Stimulated activated memory B cell treated with anti-CD40 and anti-IgM and Interleukin-4, amounts not matched to agents 10 μg/mL and 1 μg/mL and 100 μg/mL, for 72 hours (primary cell): ENCODE measurements around the gene PSAT1.
"Not testable (repeated sequence)": the region's sequence is repeated elsewhere in the genome, so short reads cannot be mapped to it uniquely, and the experiment has no call there.

Source experiments
- ATAC-seq: fragments of 150-1000 bp; cut with Tn5 transposase; 2 replicates; pipeline ENCODE4 v1.10.0; 2021
- H3K27ac Mint-ChIP-seq: one replicate; pipeline ENCODE4 v1.8.0; 2022; ENCODE audit warnings: mild to moderate bottlenecking, mixed read lengths
- H3K27me3 Mint-ChIP-seq: one replicate; pipeline ENCODE4 v1.8.0; 2022; ENCODE audit warnings: mixed read lengths
- H3K36me3 Mint-ChIP-seq: one replicate; pipeline ENCODE4 v1.8.0; 2022; ENCODE audit warnings: mixed read lengths
- H3K4me1 Mint-ChIP-seq: one replicate; pipeline ENCODE4 v1.8.0; 2022; ENCODE audit warnings: mixed read lengths
- H3K4me3 Mint-ChIP-seq: one replicate; pipeline ENCODE4 v1.8.0; 2022; ENCODE audit warnings: mild to moderate bottlenecking, moderate library complexity, mixed read lengths
- H3K9me3 Mint-ChIP-seq: one replicate; pipeline ENCODE4 v1.8.0; 2022; ENCODE audit warnings: mixed read lengths

Gene PSAT1

DNA sequence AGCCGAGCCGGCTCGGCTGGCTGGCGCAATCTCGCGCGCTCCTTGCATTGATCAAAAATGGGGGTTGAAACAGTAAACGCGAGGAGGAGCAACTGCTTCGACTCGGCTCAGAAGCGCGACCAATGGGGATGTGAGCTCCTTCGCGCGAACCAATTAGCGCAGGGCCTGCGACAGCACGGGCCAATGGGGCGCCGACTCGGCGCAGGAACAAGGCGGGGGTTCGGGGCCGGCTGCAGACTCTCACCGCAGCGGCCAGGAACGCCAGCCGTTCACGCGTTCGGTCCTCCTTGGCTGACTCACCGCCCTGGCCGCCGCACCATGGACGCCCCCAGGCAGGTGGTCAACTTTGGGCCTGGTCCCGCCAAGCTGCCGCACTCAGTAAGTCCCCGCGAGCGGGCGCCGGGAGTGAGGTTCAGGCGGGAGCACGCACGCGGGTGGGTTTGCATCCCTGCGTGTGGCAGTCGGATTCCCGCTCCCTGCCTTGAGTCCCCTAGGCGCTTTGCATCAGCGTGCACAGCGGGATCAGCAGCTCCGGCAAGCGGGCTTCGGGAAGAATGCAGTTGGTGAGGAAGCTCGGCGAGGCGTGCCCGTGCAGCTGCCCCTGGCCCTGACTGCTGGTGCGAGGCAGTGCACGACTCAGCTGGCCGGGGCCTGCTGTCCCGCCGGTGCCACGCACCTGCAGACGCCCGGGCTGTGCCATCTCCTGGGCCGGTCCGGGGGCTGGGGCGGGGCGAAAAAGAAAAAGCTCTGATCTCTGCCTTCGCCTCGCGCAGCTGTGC, at the start of gene PSAT1:
Gene PSAT1, plus strand, starts transcription at position 233 of the 779 bp plus-strand sequence. Its CDS starts 86 bp downstream, at position 319.
- ATAC-seq: peak; percentile 99
- peaks cover 8% of the 10 kb centered on the region for H3K27me3 Mint-ChIP-seq
- H3K27ac Mint-ChIP-seq: peak within 1 kb of the TSS; percentile 66
- H3K4me1 Mint-ChIP-seq: peaks cover 21% of the 10 kb centered on the region
- H3K36me3 Mint-ChIP-seq: peaks cover 6% of the 10 kb centered on the region
- peak within 1 kb of the TSS; percentile 87 for H3K4me3 Mint-ChIP-seq
- H3K9me3 Mint-ChIP-seq: no peaks in the 10 kb centered on the region

DNA sequence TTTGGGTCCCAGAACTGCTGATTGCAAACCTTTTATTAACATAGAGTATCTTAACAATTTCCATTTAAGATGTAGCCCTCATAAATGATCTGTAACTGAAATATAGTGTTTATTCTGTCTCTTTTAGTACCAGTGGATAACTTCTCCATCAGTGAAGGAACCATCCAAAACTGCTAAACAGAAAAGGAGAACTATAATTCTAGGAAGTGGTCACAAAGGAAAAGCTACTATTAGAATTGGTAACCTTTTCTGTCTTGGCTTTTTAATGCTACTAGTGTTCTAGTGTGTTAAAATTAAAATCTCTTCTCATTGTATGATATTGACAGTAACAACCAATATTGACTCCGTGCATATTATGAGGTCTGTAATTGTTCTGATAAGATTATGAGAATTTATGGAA, 48.3 kb upstream of the PSAT1 start:
- ATAC-seq: no peak
- no peaks in the 10 kb centered on the region for H3K4me1 Mint-ChIP-seq
- no peak overlapping the region for H3K27ac Mint-ChIP-seq
- no peaks in the 10 kb centered on the region for H3K27me3 Mint-ChIP-seq
- peaks cover 53% of the 10 kb centered on the region for H3K36me3 Mint-ChIP-seq
- H3K9me3 Mint-ChIP-seq: no peaks in the 10 kb centered on the region
- no peak overlapping the region for H3K4me3 Mint-ChIP-seq

GRCh38 chr9:78249542-78249941, 47.4 kb upstream of the PSAT1 start:
- Mint-ChIP-seq H3K4me3 (no peak overlapping the region), H3K36me3 (peaks cover 55% of the 10 kb centered on the region), H3K27ac (no peak overlapping the region), H3K4me1 (no peaks in the 10 kb centered on the region), H3K27me3 (no peaks in the 10 kb centered on the region), H3K9me3 (no peaks in the 10 kb centered on the region)
- ATAC-seq: no peak

GRCh38 chr9:78252616-78253015, 44.3 kb upstream of the PSAT1 start:
- peaks cover 51% of the 10 kb centered on the region for H3K36me3 Mint-ChIP-seq
- ATAC-seq: no peak
- no peak overlapping the region for H3K27ac Mint-ChIP-seq

DNA sequence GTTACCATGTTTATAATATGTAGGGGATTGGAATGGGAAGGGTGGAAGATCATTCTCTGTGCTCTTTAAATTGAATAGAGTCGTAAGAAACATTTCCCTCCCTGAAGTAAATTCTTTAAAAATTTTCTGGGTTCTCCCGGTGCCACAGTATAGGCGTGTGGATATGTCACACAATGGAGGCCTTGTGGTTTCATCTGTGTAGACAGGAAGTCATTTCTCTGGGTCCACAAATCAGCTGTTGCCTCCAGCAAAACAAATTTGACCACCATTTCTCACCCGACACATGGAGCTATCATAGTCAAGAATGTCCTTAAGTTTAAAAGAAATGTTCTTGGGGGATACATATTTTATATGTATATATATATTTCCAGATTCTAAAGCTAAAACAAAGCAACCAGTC, 43.6 kb upstream of the PSAT1 start:
- Mint-ChIP-seq H3K4me1 (no peaks in the 10 kb centered on the region), H3K27ac (no peak overlapping the region), H3K4me3 (no peak overlapping the region), H3K27me3 (no peaks in the 10 kb centered on the region), H3K9me3 (no peaks in the 10 kb centered on the region), H3K36me3 (peaks cover 45% of the 10 kb centered on the region)
- no peak for ATAC-seq

More at GRCh38 chr9:78252616-78253015, 44.3 kb upstream of the PSAT1 start:
- Mint-ChIP-seq H3K27me3 (no peaks in the 10 kb centered on the region), H3K4me3 (no peak overlapping the region), H3K9me3 (no peaks in the 10 kb centered on the region), H3K4me1 (no peaks in the 10 kb centered on the region)

- Mint-ChIP-seq H3K36me3 (peaks cover 39% of the 10 kb centered on the region), H3K4me1 (no peaks in the 10 kb centered on the region), H3K27me3 (no peaks in the 10 kb centered on the region), H3K9me3 (no peaks in the 10 kb centered on the region), H3K27ac (no peak overlapping the region), H3K4me3 (no peak overlapping the region)
- ATAC-seq: no peak
Observed at GRCh38 chr9:78261403-78262001, 35.4 kb upstream of the PSAT1 start.

DNA sequence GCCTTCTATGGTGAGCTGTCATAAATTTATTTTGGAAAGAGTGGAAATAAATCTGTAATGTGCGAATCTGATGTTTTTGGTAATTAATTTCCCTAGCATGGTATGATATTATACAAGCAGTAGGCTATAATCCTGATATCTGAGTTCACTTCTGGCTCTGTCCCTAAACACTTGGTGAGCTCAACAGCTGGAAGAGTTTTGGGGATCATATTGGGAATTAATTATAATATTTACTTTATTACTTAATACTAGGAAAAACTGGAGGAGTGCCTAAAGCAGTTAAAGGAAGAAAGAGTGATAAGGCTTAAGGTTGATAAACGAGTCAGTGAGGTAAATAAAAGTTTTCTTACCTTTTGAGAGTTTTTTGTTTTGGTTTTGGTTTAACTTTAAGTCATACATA, 34.3 kb upstream of the PSAT1 start:
- ATAC-seq: no peak
- H3K9me3 Mint-ChIP-seq: no peaks in the 10 kb centered on the region
- H3K36me3 Mint-ChIP-seq: peaks cover 38% of the 10 kb centered on the region
- no peaks in the 10 kb centered on the region for H3K27me3 Mint-ChIP-seq
- H3K27ac Mint-ChIP-seq: no peak overlapping the region
- H3K4me1 Mint-ChIP-seq: no peaks in the 10 kb centered on the region
- H3K4me3 Mint-ChIP-seq: no peak overlapping the region

DNA sequence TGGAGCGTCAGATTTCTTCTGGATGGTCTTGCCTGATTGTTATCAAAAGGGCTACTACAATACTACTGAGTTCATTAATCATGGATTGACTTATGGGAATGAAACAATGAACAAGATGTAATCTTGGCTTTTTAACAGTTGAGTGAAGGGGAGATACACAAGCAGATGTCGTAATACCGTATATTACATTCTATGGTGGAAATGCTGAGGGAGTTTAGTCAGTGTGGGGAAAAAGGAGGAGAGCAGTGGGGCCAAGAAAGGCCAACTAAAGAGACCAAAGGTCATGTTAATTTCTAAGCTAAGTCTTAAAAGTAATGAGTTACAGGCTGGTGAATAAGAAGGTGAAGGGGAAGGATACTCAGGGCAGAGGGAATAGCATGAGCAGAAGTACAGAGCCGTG, 29.0 kb upstream of the PSAT1 start:
- Mint-ChIP-seq H3K36me3 (peaks cover 65% of the 10 kb centered on the region), H3K27ac (no peak overlapping the region), H3K4me1 (no peaks in the 10 kb centered on the region), H3K4me3 (no peak overlapping the region), H3K27me3 (no peaks in the 10 kb centered on the region), H3K9me3 (no peaks in the 10 kb centered on the region)
- ATAC-seq: no peak

- Mint-ChIP-seq H3K9me3 (no peaks in the 10 kb centered on the region), H3K27ac (no peak overlapping the region), H3K4me3 (no peak overlapping the region), H3K4me1 (no peaks in the 10 kb centered on the region), H3K36me3 (peaks cover 63% of the 10 kb centered on the region), H3K27me3 (no peaks in the 10 kb centered on the region)
- no peak for ATAC-seq
Observed at GRCh38 chr9:78269784-78270183, 27.1 kb upstream of the PSAT1 start.

DNA sequence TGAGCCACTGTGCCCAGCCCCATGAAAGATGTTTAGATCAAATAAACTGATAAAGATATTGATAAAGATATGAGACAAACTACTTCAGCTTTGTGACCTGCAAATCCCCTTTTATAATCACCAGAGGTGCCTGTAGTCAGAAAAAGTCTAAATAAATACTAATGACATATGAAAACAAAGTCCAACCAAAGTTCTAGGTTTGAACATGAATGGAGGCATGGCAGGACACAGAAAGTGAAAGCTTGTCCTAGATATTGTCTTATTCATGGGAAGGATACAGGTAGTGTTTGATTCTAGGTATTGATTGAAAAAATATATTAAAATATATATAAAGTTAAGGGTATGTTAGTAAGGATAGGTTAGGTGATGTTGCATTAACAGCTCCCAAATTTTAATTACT, 24.6 kb upstream of the PSAT1 start:
- Mint-ChIP-seq H3K27ac (no peak overlapping the region), H3K9me3 (no peaks in the 10 kb centered on the region), H3K27me3 (no peaks in the 10 kb centered on the region), H3K4me3 (no peak overlapping the region), H3K36me3 (peaks cover 43% of the 10 kb centered on the region), H3K4me1 (no peaks in the 10 kb centered on the region)
- ATAC-seq: no peak

GRCh38 chr9:78273761-78274160, 23.2 kb upstream of the PSAT1 start:
- ATAC-seq: no peak
- Mint-ChIP-seq H3K27ac (no peak overlapping the region), H3K36me3 (peaks cover 31% of the 10 kb centered on the region)

DNA sequence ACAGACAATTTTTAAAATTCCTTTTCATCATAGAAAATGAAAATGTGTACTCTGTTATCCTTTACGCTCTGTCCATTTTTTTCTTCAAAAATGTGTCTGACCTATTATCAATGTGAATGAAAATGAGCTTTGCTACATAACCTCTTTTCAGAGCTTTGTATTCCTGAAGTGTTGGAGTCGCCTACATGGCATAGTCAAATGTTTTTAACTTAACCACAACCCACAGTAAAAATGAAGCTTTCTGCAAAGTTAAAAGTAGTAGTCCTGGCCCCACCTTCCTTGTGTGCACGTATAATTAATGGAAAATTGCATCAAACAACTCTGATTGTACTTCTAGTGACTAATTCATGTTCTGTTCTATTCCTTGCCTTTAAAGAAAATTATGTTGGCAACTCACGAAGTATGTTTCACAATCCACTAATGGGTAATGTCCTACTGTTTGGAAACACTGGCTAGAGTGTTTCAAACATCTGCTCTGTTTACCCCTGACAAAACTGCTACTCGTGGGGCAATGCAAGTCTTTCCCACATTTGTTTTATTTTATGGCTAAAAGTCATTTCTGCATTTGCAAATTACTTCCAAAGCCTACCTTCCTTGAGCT, 18.6 kb upstream of the PSAT1 start:
- no peak overlapping the region for H3K4me3 Mint-ChIP-seq
- ATAC-seq: no peak
- peaks cover 6% of the 10 kb centered on the region for H3K36me3 Mint-ChIP-seq
- no peaks in the 10 kb centered on the region for H3K4me1 Mint-ChIP-seq
- no peaks in the 10 kb centered on the region for H3K27me3 Mint-ChIP-seq
- no peak overlapping the region for H3K27ac Mint-ChIP-seq
- no peaks in the 10 kb centered on the region for H3K9me3 Mint-ChIP-seq

More at GRCh38 chr9:78273761-78274160, 23.2 kb upstream of the PSAT1 start:
- Mint-ChIP-seq H3K4me3 (no peak overlapping the region), H3K27me3 (no peaks in the 10 kb centered on the region), H3K9me3 (no peaks in the 10 kb centered on the region), H3K4me1 (no peaks in the 10 kb centered on the region)

- peaks cover 5% of the 10 kb centered on the region for H3K36me3 Mint-ChIP-seq
- no peak overlapping the region for H3K4me3 Mint-ChIP-seq
- no peaks in the 10 kb centered on the region for H3K9me3 Mint-ChIP-seq
- no peaks in the 10 kb centered on the region for H3K4me1 Mint-ChIP-seq
- no peak for ATAC-seq
- no peak overlapping the region for H3K27ac Mint-ChIP-seq
- no peaks in the 10 kb centered on the region for H3K27me3 Mint-ChIP-seq
Observed at GRCh38 chr9:78278801-78279200, 18.1 kb upstream of the PSAT1 start.

DNA sequence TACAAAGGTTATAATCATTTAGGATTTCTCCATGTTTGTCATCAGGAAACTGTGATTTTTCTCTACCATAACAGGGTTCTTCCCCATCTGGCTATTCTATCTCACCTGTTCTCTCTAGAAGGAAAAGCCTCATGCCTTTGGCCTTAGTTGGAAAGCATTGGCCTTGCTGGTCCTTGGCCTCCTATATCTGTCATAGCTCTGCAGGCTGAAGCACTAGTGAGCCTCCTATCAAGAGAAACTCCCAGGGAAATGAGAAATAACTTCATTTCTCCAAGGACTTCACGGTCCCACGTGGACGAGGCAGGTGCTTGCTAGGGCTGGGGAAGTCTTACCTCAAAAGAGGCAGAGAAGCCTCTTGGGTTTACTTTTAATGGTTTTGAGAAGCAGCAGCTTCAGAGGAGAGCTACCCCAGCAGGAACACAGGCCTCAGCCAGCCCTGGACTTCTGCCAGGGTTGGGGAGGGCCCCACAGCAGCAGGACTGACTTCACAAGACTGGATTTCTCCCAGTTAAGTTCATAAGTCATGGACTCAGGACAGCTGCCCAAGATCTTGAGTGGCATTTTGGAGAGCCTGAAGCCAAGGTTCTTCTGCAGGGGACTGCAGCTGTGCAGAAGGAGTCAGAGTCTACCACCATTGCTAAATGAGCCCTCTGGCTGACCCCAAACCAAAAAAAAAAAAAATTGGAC, 15.8 kb upstream of the PSAT1 start:
- H3K27ac Mint-ChIP-seq: no peak overlapping the region
- H3K4me3 Mint-ChIP-seq: no peak overlapping the region
- ATAC-seq: no peak

DNA sequence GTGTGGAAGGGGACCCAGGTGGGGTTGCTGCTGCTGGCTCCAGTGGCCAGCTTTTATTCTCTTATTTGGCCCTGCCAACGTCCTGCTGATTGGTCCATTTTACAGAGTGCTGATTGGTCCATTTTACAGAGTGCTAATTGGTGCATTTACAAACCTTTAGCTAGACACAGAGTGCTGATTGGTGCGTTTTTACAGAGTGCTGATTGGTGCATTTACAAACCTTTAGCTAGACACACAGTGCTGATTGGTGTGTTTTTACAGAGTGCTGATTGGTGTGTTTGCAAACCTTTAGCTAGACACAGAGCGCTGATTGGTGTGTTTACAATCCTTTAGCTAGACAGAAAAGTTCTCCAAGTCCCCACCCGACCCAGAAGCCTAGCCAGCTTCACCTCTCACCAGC, 12.7 kb upstream of the PSAT1 start:
- not testable (repeated sequence) for H3K36me3 Mint-ChIP-seq, H3K27ac Mint-ChIP-seq, ATAC-seq, H3K4me1 Mint-ChIP-seq, H3K27me3 Mint-ChIP-seq, H3K9me3 Mint-ChIP-seq, H3K4me3 Mint-ChIP-seq

More for the DNA sequence above, 15.8 kb upstream of the PSAT1 start:
- Mint-ChIP-seq H3K27me3 (no peaks in the 10 kb centered on the region), H3K36me3 (no peaks in the 10 kb centered on the region), H3K9me3 (no peaks in the 10 kb centered on the region), H3K4me1 (no peaks in the 10 kb centered on the region)
